IMR-90 (cell line): ENCODE measurements around the gene SLC19A1. TPM values are rescaled to one million over a fixed set of nuclear protein-coding genes. Genes with fewer than 3 reads are reported as not detected.

Source experiments
- ATAC-seq: fragments of 200-7000 bp; cut with Tn5 transposase; 2 replicates; pipeline ENCODE4 v1.9.1; 2020; ENCODE audit warnings: low read depth, mild to moderate bottlenecking, moderate library complexity
- BruUV-seq: library from RNA; stranded (reverse); fragments of 400-500 nt; replicated peaks from 2 replicates; lab custom pipeline; 2021; lab: Mats Ljungman, UMichigan
- CTCF ChIA-PET: fragments of 300-600 bp; formaldehyde crosslinking; extraction: SDS; loops from one replicate; lab custom pipeline; 2021; ENCODE audit warnings: antibody characterized with exemption; lab: Yijun Ruan, JAX
- POLR2A ChIA-PET: fragments of 300-600 bp; sonication (Branson Sonifier 250); formaldehyde crosslinking; loops from one replicate; lab custom pipeline; 2022; ENCODE audit warnings: antibody characterized with exemption; ENCODE audit not compliant: unreplicated experiment; lab: Charles Lee
- DNase-seq: peaks from one replicate; pipeline ENCODE4 v3.0.0; 2013
- H2AFZ ChIP-seq: replicated peaks from 2 replicates; pipeline ENCODE3; 2013; ENCODE audit warnings: low read length, mild to moderate bottlenecking; ENCODE audit not compliant: poor library complexity
- H2AK5ac ChIP-seq: 2 replicates; pipeline ENCODE4 v1.6.1; 2013; ENCODE audit warnings: low read depth, low read length, inconsistent platforms
- H2AK9ac ChIP-seq: replicated peaks from 2 replicates; pipeline ENCODE3; 2013; ENCODE audit warnings: mild to moderate bottlenecking, low read depth, low read length, moderate library complexity; ENCODE audit not compliant: poor library complexity
- H2BK120ac ChIP-seq: 2 replicates; pipeline ENCODE4 v1.6.1; 2013; ENCODE audit warnings: low read depth, low read length, inconsistent platforms
- H2BK15ac ChIP-seq: 3 replicates; pipeline ENCODE4 v1.6.1; 2013; ENCODE audit warnings: low read depth, low read length, inconsistent platforms
- H2BK20ac ChIP-seq: 2 replicates; pipeline ENCODE4 v1.6.1; 2013; ENCODE audit warnings: low read depth, mild to moderate bottlenecking, inconsistent platforms, low read length, moderate library complexity
- H2BK5ac ChIP-seq: 2 replicates; pipeline ENCODE4 v1.6.1; 2013; ENCODE audit warnings: mild to moderate bottlenecking, low read depth, low read length, inconsistent platforms; ENCODE audit not compliant: poor library complexity, severe bottlenecking
- H3K14ac ChIP-seq: replicated peaks from 2 replicates; pipeline ENCODE4 v1.6.1; 2013; ENCODE audit warnings: low read depth, low read length, inconsistent platforms
- H3K18ac ChIP-seq: 2 replicates; pipeline ENCODE4 v1.6.1; 2013; ENCODE audit warnings: low read depth, low read length, control low read depth
- H3K23ac ChIP-seq: 2 replicates; pipeline ENCODE4 v1.6.1; 2013; ENCODE audit warnings: low read depth, low read length, inconsistent platforms
- H3K27ac ChIP-seq: 2 replicates; pipeline ENCODE4 v1.5.1; 2013; ENCODE audit warnings: mild to moderate bottlenecking, control low read depth, low read length; ENCODE audit not compliant: insufficient read depth
- H3K27me3 ChIP-seq: 2 replicates; pipeline ENCODE4 v1.6.1; 2013; ENCODE audit warnings: low read length; ENCODE audit not compliant: control insufficient read depth, insufficient read depth
- H3K36me3 ChIP-seq: 2 replicates; pipeline ENCODE4 v1.6.1; 2013; ENCODE audit warnings: low read length, mixed read lengths; ENCODE audit not compliant: control insufficient read depth, insufficient read depth
- H3K4ac ChIP-seq: 2 replicates; pipeline ENCODE4 v1.6.1; 2013; ENCODE audit warnings: low read depth, low read length, inconsistent platforms
- H3K4me1 ChIP-seq: 2 replicates; pipeline ENCODE4 v1.6.1; 2013; ENCODE audit warnings: low read length, mixed read lengths; ENCODE audit not compliant: control insufficient read depth, insufficient read depth
- H3K4me2 ChIP-seq: 2 replicates; pipeline ENCODE4 v1.6.1; 2013; ENCODE audit warnings: low read depth, mild to moderate bottlenecking, control low read depth, low read length, moderate library complexity
- H3K4me3 ChIP-seq: 2 replicates; pipeline ENCODE4 v1.5.1; 2013; ENCODE audit warnings: low read depth, mild to moderate bottlenecking, control low read depth, low read length, moderate library complexity; ENCODE audit not compliant: insufficient read depth
- H3K56ac ChIP-seq: 2 replicates; pipeline ENCODE4 v1.6.1; 2013; ENCODE audit warnings: low read length, inconsistent platforms; ENCODE audit not compliant: insufficient read depth; ENCODE audit errors: extremely low read depth
- H3K79me1 ChIP-seq, 2 experiments: 2 replicates each; pipeline ENCODE4 v1.6.1; 2013; ENCODE audit warnings: low read length in 2 of 2, inconsistent platforms in 1 of 2, low read depth in 1 of 2
- H3K9ac ChIP-seq: 2 replicates; pipeline ENCODE4 v1.6.1; 2013; ENCODE audit warnings: low read depth, low read length, control low read depth
- H3K9me1 ChIP-seq: 2 replicates; pipeline ENCODE4 v1.6.1; 2013; ENCODE audit warnings: low read length, inconsistent platforms; ENCODE audit not compliant: insufficient read depth
- H3K9me3 ChIP-seq: 2 replicates; pipeline ENCODE4 v1.6.1; 2013; ENCODE audit warnings: low read length; ENCODE audit not compliant: control insufficient read depth, insufficient read depth
- H4K20me1 ChIP-seq: 2 replicates; pipeline ENCODE4 v1.6.1; 2013; ENCODE audit warnings: low read length, inconsistent platforms; ENCODE audit not compliant: insufficient read depth
- H4K5ac ChIP-seq: 2 replicates; pipeline ENCODE4 v1.6.1; 2013; ENCODE audit warnings: mild to moderate bottlenecking, low read depth, low read length, control low read depth
- H4K8ac ChIP-seq, 2 experiments: 2 replicates each; pipeline ENCODE4 v1.6.1; 2013; ENCODE audit warnings: low read depth in 2 of 2, low read length in 2 of 2, control low read depth in 1 of 2, inconsistent platforms in 1 of 2
- H4K91ac ChIP-seq: 2 replicates; pipeline ENCODE4 v1.6.1; 2013; ENCODE audit warnings: low read depth, low read length, inconsistent platforms; ENCODE audit not compliant: insufficient read depth
- BHLHE40 ChIP-seq: fragments of 150-350 bp; IDR thresholded peaks from 2 replicates; pipeline ENCODE4 v1.6.1; 2016; ENCODE audit warnings: mild to moderate bottlenecking, low read depth, low read length
- CTCF ChIP-seq: conservative IDR thresholded peaks from 2 replicates; pipeline ENCODE4 v1.5.1; 2012; ENCODE audit warnings: mild to moderate bottlenecking, low read depth, low read length, improper control_type of control experiment
- POLR2A ChIP-seq: IDR thresholded peaks from 2 replicates; pipeline ENCODE4 v1.6.1; 2012; ENCODE audit warnings: mild to moderate bottlenecking, low read depth, low read length
- SMC3 ChIP-seq: fragments of 150-350 bp; IDR thresholded peaks from 2 replicates; pipeline ENCODE4 v1.6.1; 2016; ENCODE audit warnings: low read depth, mild to moderate bottlenecking, antibody characterized with exemption, low read length, moderate library complexity
- WGBS, 2 experiments: methylation state at CpG; one replicate each; pipeline versions ENCODE4 v1.1.5 to v1.1.7; 2013; ENCODE audit warnings: missing lambda C conversion rate in 2 of 2; ENCODE audit not compliant: insufficient read length in 1 of 2; ENCODE audit errors: extremely low coverage in 2 of 2; 5-methylcytosine and 5-hydroxymethylcytosine counted together
- dilution Hi-C: fragments of 300-500 bp; cut with HindIII; formaldehyde crosslinking; loops from one replicate; pipeline ENCODE4 v1.14.3; 2018; ENCODE audit warnings: low sequenced_read_pairs; ENCODE audit not compliant: unreplicated experiment
- in situ Hi-C: fragments of 300-500 bp; cut with MboI; formaldehyde crosslinking; loops from 3 replicates; pipeline ENCODE4 v1.14.3; 2019; ENCODE audit warnings: low sequenced_read_pairs, inconsistent platforms, mixed read lengths
- intact Hi-C: fragments of 100-400 bp; cut with micrococcal nuclease; formaldehyde crosslinking; loops from 2 replicates; pipeline ENCODE4 v1.10.0; 2022
- polyA plus RNA-seq, 3 experiments: library from polyadenylated mRNA; depleted of rRNA; stranded (reverse); fragments of >200 nt; gene quantifications; 2 replicates each; pipeline ENCODE4 v1.2.3, GENCODE V29; 2012; ENCODE audit warnings: low replicate concordance in 1 of 3
- total RNA-seq: library from RNA; depleted of rRNA; stranded (reverse); fragments of >200 nt; gene quantifications from 2 replicates; pipeline ENCODE4 v1.2.3, GENCODE V29; 2012

Gene SLC19A1
- total and polyA plus RNA-seq, 2 of the 4 experiments (the other 2 are of a cell fraction), result 2.2 to 16.2 TPM

GRCh38 chr21:45475797-45476570 lies 66.3 kb downstream of the SLC19A1 start (continued):
- TF ChIP-seq SMC3 (no peak), POLR2A (no peak)

GRCh38 chr21:45475004-45475685 lies 67.1 kb downstream of the SLC19A1 start:
- H3K4me2 ChIP-seq, result no peak overlapping the region
- no peak overlapping the region for H2BK120ac ChIP-seq
- no peak overlapping the region for H3K23ac ChIP-seq
- no peak overlapping the region for H2BK5ac ChIP-seq
- 90% methylated on average over 13 of the region's 43 CpGs; no CpG with 5 or more reads in 1 of the 2 experiments for WGBS, 2 experiments
- in situ Hi-C loops (no loop called here), intact Hi-C loops (loop anchor here (5.0 kb wide), 2 partner anchors 347 to 447 kb away; no protein-coding TSS in a partner anchor), dilution Hi-C loops (no loop called here)
- no peak overlapping the region for H2BK15ac ChIP-seq
- BruUV-seq, result no TSS peak
- H3K9me3 ChIP-seq, result no peaks in the 10 kb centered on the region
- peaks cover 50% of the 10 kb centered on the region for H4K20me1 ChIP-seq
- H4K5ac ChIP-seq, result no peak overlapping the region
- no peak overlapping the region for H3K9ac ChIP-seq
- H3K4me3 ChIP-seq, result no peak overlapping the region
- no peaks in the 10 kb centered on the region for H3K27me3 ChIP-seq
- TF ChIP-seq CTCF, result no peak
- TF ChIP-seq BHLHE40, result no peak
- H2AK9ac ChIP-seq, result no peak overlapping the region
- peaks cover 25% of the 10 kb centered on the region for H3K4me1 ChIP-seq
- ATAC-seq (no peak), DNase-seq (no peak)
- H3K4ac ChIP-seq, result no peak overlapping the region
- H2AK5ac ChIP-seq, result no peak overlapping the region
- peaks cover 54% of the 10 kb centered on the region for H3K36me3 ChIP-seq
- H4K91ac ChIP-seq, result no peak overlapping the region
- no peak overlapping the region for H3K27ac ChIP-seq
- H3K14ac ChIP-seq, result no peak overlapping the region
- H4K8ac ChIP-seq, result no peak overlapping the region
- no peak overlapping the region for H3K18ac ChIP-seq
- no peak overlapping the region for H2AFZ ChIP-seq
- H3K9me1 ChIP-seq, result peaks cover 22% of the 10 kb centered on the region
- ChIA-PET CTCF (no interaction called here), POLR2A (no interaction called here)
- no peak overlapping the region for H3K56ac ChIP-seq
- peaks cover 11 to 54% of the 10 kb centered on the region in 2 experiments; a peak in 3 of 4 replicates for H3K79me1 ChIP-seq
- H2BK20ac ChIP-seq, result no peak overlapping the region
